GM23338 (cell line): ENCODE results near the gene FNDC11. TPM values are rescaled to one million over a fixed set of nuclear protein-coding genes. Genes with fewer than 3 reads are reported as not detected.

Experiments used
- ATAC-seq: fragments of 200-7000 bp; cut with Tn5 transposase; 3 replicates; pipeline ENCODE4 v1.9.1; 2020
- DNase-seq: peaks from one replicate; pipeline ENCODE4 v3.0.0-alpha.2; 2015; ENCODE audit warnings: low spot score
- H2AFZ ChIP-seq: fragments of 200-600 bp; sonication (generic); 2 replicates; pipeline ENCODE4 v1.8.0; 2016; ENCODE audit warnings: antibody characterized with exemption, mild to moderate bottlenecking, moderate library complexity
- H3F3A ChIP-seq: fragments of 200-600 bp; sonication (generic); replicated peaks from 2 replicates; pipeline ENCODE4 v1.8.0; 2017; ENCODE audit warnings: antibody characterized with exemption, mixed run types, low read depth
- H3K27ac ChIP-seq: fragments of 200-600 bp; sonication (generic); 2 replicates; pipeline ENCODE4 v1.6.1; 2016; ENCODE audit warnings: low read depth
- H3K27me3 ChIP-seq: fragments of 200-600 bp; sonication (generic); 2 replicates; pipeline ENCODE4 v1.8.0; 2016; ENCODE audit warnings: mild to moderate bottlenecking, mixed run types, moderate library complexity; ENCODE audit not compliant: insufficient read depth
- H3K36me3 ChIP-seq: fragments of 200-600 bp; sonication (generic); 2 replicates; pipeline ENCODE4 v1.8.0; 2016; ENCODE audit warnings: mild to moderate bottlenecking; ENCODE audit not compliant: insufficient read depth
- H3K4me1 ChIP-seq: fragments of 200-600 bp; sonication (generic); 2 replicates; pipeline ENCODE4 v1.8.0; 2016; ENCODE audit warnings: mild to moderate bottlenecking, moderate library complexity; ENCODE audit not compliant: insufficient read depth
- H3K4me2 ChIP-seq: fragments of 200-600 bp; sonication (generic); 2 replicates; pipeline ENCODE4 v1.7.1; 2017; ENCODE audit warnings: mixed run types
- H3K4me3 ChIP-seq: fragments of 200-600 bp; sonication (generic); 2 replicates; pipeline ENCODE4 v1.6.1; 2016; ENCODE audit warnings: mixed run types
- H3K79me2 ChIP-seq: fragments of 200-600 bp; sonication (generic); replicated peaks from 2 replicates; pipeline ENCODE4 v1.8.0; 2017; ENCODE audit warnings: mild to moderate bottlenecking; ENCODE audit not compliant: insufficient read depth
- H3K9me2 ChIP-seq: fragments of 200-600 bp; sonication (generic); 2 replicates; pipeline ENCODE4 v1.8.0; 2017; ENCODE audit not compliant: insufficient read depth
- H4K20me1 ChIP-seq: fragments of 200-600 bp; sonication (generic); replicated peaks from 2 replicates; pipeline ENCODE4 v1.8.0; 2017; ENCODE audit warnings: mild to moderate bottlenecking; ENCODE audit not compliant: insufficient read depth
- H3K27ac Mint-ChIP-seq: 2 replicates; pipeline ENCODE4 v1.8.0; 2020; ENCODE audit warnings: inconsistent platforms, mild to moderate bottlenecking, moderate library complexity, mixed read lengths
- H3K27me3 Mint-ChIP-seq: 3 replicates; pipeline ENCODE4 v1.8.0; 2022; ENCODE audit warnings: low read depth, mild to moderate bottlenecking, moderate library complexity, mixed read lengths, inconsistent platforms; ENCODE audit not compliant: insufficient read depth, poor library complexity
- H3K36me3 Mint-ChIP-seq: 3 replicates; pipeline ENCODE4 v1.8.0; 2021; ENCODE audit warnings: low read depth, mild to moderate bottlenecking, inconsistent platforms, moderate library complexity, mixed read lengths
- H3K4me1 Mint-ChIP-seq: 3 replicates; pipeline ENCODE4 v1.8.0; 2020; ENCODE audit warnings: mild to moderate bottlenecking, inconsistent platforms, mixed read lengths
- H3K4me3 Mint-ChIP-seq: 3 replicates; pipeline ENCODE4 v1.8.0; 2021; ENCODE audit warnings: moderate library complexity, mild to moderate bottlenecking, inconsistent platforms, mixed read lengths
- H3K9me3 Mint-ChIP-seq: 3 replicates; pipeline ENCODE4 v1.8.0; 2020; ENCODE audit warnings: moderate library complexity, mild to moderate bottlenecking, inconsistent platforms, mixed read lengths
- CTCF ChIP-seq, 2 experiments: fragments of 200-600 bp in 1 of 2; sonication (generic) in 1 of 2; conservative IDR thresholded peaks; 2 replicates each; pipeline versions ENCODE4 v1.5.1 to v1.6.1; 2016 to 2017; ENCODE audit warnings: antibody characterized with exemption in 2 of 2, low read depth in 2 of 2, mild to moderate bottlenecking in 2 of 2, moderate library complexity in 1 of 2
- EZH2 ChIP-seq: fragments of 200-600 bp; sonication (generic); IDR thresholded peaks from one replicate; pipeline ENCODE4 v1.8.0; 2017; ENCODE audit warnings: antibody characterized with exemption, mild to moderate bottlenecking, low read depth; ENCODE audit not compliant: unreplicated experiment
- NANOG ChIP-seq: IDR thresholded peaks from 2 replicates; pipeline ENCODE4 v1.6.1; 2016; ENCODE audit warnings: antibody characterized with exemption, borderline replicate concordance
- POLR2AphosphoS5 ChIP-seq: IDR thresholded peaks from 2 replicates; pipeline ENCODE4 v1.6.1; 2016; ENCODE audit warnings: antibody characterized with exemption, low read depth
- REST ChIP-seq: IDR thresholded peaks from one replicate; pipeline ENCODE4 v1.6.1; 2018; ENCODE audit warnings: antibody characterized with exemption; ENCODE audit not compliant: unreplicated experiment
- polyA plus RNA-seq: library from polyadenylated mRNA; unstranded; fragments of >200 nt; fragmentation: Nextera tagmentation; extraction: Ambion mirVana; gene quantifications from 2 replicates; pipeline ENCODE4 v1.2.1, GENCODE V29; 2016
- total RNA-seq: library from RNA; depleted of rRNA; stranded (reverse); fragments of >200 nt; shearing (Covaris generic); gene quantifications from 2 replicates; pipeline ENCODE4 v1.2.3, GENCODE V29; 2014

The FNDC11 gene
- total and polyA plus RNA-seq, 2 experiments from 2014 or later: 3.4 to 5.3 TPM

GRCh38 chr20:63572071-63572787 is 18.3 kb downstream of the FNDC11 start (continued):
- TF ChIP-seq REST (no peak), NANOG (no peak), POLR2AphosphoS5 (no peak)

GRCh38 chr20:63572788-63573646 is 19.1 kb downstream of the FNDC11 start:
- peak overlapping the region; percentile 84 for H3K4me2 ChIP-seq
- no peak overlapping the region for H3K27ac Mint-ChIP-seq
- H3K9me2 ChIP-seq: no peaks in the 10 kb centered on the region
- no peaks in the 10 kb centered on the region for H3K36me3 ChIP-seq
- no peak overlapping the region for H2AFZ ChIP-seq
- H3K4me1 Mint-ChIP-seq: no peaks in the 10 kb centered on the region
- H3K27me3 ChIP-seq: no peaks in the 10 kb centered on the region
- peak; percentile 18 for ATAC-seq
- peak overlapping the region; percentile 77 for H3K4me3 Mint-ChIP-seq
- H3K79me2 ChIP-seq: no peaks in the 10 kb centered on the region
- TF ChIP-seq NANOG (no peak), CTCF (conservative IDR thresholded peaks at IDR 0.05; ENCODE audit: low read depth in 2 of 2) (peak; percentile 17 to 31; a peak in 2 of 4 replicates), EZH2 (no peak)
- no peaks in the 10 kb centered on the region for H3K36me3 Mint-ChIP-seq
- no peaks in the 10 kb centered on the region for H3K9me3 Mint-ChIP-seq
- peak overlapping the region; percentile 64 for H3K4me3 ChIP-seq
- 0 out of 2 replicates have a peak, but pooled peaks cover 7% of the 10 kb centered on the region for H3F3A ChIP-seq
- no peaks in the 10 kb centered on the region for H4K20me1 ChIP-seq
- no peaks in the 10 kb centered on the region for H3K27me3 Mint-ChIP-seq
- no peak overlapping the region for H3K27ac ChIP-seq
- no peaks in the 10 kb centered on the region; the same call in 1 of the 2 replicates for H3K4me1 ChIP-seq
- peak; percentile 47 for DNase-seq
